Measurements from ENCODE around the gene PDGFA.
"Not testable (repeated sequence)": the region's sequence is repeated elsewhere in the genome, so short reads cannot be mapped to it uniquely, and the experiment has no call there.

PDGFA gene

DNA sequence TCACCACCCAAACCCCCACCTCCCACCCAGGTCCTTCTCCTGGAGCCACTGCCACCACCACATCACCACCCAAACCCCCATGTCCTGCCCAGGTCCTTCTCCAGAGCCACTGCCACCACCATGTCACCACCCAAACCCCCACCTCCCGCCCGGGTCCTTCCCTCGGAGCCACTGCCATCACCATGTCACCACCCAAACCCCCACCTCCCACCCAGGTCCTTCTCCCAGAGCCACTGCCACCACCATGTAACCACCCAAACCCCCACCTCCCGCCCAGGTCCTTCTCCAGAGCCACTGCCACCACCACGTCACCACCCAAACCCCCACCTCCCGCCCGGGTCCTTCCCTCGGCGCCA, 31.9 kb upstream of the PDGFA start:
- DNase-seq = not testable (repeated sequence)

DNA sequence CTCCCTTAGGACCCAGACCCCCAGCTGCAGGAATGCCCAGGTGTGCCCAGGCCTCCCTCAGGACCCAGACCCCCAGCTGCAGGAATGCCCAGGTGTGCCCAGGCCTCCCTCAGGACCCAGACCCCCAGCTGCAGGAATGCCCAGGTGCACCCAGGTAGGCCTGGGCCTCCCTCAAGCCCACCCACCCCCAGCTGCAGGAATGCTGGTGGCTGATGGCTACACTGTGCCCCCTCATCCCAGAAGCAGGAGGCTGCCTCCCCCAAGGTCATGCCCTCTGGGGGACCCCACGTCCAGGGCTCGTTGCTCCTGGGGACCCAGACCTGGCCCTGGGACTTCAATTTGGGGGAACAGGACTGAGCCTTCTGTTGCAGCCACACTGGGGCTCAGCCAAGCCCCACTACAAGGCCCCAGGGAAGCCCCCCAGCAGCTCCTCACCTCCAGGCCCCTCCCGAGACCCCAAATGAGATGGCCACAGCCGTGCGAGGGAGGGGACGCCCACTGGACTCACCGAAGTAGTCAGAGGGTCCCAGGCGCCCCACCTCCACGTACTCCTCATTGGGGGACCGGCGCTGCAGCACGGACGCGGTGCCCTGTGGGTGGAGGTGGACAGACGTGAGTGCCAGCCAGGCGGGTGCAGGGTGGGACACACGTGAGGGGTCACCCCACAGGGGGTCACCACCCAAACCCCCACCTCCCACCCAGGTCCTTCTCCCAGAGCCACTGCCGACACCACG, 31.4 kb upstream of the PDGFA start:
- DNase-seq = no peak

DNA sequence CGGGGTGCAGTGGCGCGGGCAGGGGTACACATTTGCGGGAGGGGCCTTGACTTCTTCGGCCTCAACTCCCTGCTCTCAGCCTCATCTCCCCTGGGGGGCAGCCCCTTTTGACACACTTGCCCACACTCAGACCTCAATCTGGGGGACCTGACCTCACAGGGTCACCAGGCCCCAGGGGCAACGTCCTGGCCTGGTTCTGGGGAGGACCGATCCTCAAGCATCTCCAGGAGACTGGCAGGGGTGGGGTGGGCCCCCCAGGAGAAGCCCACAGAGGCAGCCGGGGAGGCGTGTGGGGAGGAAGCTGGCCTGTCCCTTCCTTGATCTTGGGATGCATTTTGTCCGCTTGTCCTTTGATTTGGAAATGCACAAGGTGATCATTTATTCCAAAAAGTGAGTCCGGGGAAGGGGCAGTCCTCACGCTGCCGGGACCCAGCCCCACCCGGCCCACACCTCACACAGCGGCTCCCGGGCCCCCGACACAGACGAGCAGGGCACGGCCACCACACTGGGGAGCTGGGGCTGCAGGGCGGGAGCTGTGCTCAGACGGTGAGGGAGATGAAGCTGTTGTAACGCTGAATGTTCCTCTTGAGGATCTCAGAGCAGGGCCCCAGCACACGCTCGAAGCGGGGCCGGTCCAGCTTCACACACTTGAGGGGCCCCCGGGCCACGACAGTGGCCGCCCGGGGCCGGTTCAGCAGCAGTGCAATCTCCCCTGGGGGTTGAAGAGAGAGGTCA, 30.4 kb upstream of the PDGFA start:
- no peak for DNase-seq

DNA sequence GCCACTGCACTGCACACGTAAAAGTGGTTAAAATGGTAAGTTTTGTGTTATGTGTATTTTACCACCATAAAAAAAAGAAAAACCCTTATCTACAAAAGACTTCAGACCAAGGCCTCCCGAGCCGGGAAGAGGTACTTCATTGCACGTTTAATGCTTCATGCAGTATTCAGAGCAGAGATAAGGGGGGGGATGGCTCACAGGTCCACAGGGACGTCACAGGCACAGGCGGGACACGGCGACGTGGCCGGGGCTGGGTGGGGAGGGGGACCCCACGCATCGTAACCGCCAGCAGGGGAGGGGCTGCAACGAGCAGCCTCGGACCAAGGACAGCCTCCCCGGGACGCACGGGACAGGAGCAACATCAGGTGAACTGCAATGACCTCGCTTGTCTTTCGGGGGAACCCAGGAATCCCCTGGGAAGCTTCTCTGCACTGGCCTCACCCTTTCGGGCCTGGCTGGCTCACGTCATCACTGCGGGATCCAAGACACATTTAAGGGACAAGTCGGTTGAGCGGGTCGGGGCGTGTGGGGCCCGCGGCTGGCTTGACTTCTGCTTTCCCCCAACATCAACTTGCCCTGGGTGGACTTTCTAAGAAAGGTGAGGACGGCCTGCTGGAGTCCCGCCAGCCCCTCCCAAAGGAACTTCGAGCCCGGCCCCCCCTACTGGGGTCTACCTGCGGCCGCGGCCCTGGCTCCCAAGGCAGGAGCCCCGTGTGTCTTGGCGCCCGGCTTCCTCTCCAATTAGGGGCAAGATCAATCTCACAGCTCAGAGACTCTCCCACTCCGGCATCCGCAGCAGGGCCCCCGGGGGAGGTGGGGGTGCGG, 29.6 kb upstream of the PDGFA start:
- no peak for DNase-seq

DNA sequence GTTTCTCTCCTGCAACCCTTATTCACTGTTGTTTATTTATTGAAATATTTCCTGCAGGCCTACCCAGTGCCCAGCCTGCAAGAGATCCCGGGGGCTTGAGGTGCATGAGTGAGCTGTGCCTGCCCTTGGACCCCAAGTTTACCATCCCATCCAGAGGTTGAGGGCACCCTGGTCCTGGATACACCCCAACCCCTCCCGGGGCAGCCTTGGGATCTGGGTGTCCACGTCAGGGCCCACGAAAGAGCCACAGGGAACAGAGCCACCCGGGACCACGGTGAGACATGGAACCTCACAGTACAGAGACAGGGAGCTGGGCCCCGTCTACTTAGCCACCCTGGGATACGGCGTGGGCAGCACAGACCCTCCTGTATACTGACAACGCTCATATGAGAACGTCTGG, 28.8 kb upstream of the PDGFA start:
- no peak for DNase-seq

DNA sequence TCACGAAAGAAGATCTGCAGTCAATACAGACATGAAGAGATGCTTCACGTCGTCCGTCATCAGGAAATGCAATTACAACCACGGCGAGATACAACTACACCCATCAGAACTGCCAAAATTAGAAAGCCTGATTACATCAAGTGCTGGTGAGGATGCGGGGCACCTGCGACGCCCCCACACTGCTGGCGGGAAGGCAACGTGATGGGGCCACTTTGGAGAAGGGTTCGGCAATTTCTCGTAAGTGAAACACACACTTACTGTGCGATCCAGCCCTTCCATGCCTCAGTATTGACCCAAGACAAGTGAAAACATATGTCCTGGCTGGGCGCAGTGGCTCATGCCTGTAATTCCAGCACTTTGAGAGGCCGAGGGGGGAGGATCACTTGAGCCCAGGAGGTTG, 25.8 kb upstream of the PDGFA start:
- no peak for DNase-seq

DNA sequence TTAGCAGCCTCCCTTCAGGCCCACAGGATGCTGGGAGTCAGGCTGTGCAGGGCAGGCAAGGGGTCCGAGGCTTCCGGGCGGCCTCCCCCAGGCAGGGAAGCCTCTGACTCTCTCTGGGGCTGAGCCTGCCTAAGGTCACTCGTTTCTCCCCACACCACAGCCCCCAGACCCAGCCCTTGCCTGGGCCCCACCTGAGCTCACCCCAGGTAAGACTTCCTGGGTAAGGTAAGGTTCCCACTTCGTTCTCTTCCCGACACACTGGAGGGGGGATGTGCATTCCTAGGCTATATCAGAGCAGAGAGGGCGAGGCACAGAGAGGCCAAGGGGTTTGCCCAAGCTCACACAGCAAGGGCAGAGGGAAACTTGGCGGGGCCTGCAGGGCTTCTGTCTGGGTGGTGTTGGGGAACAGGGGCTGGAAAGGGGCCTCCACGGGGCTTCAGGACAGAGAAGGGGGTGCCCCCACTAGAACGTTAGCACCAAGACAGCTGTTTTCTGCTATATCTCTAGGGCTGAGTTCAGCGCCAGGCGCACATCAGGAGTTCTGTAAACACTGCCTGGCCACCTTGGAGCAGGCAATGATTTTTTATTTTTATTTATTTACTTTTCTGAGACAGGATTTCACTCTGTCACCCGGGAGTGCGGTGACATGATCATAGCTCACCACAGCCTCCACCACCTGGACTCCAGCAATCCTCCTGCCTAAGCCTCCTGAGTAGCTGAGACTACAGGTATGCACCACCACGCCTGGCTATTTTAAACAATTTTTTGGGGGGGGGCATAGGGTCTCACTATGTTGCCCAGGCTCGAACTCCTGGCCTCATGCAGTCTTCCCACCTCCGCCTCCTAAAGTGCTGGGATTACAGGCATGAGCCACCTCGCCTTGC, 24.9 kb upstream of the PDGFA start:
- no peak for DNase-seq

DNA sequence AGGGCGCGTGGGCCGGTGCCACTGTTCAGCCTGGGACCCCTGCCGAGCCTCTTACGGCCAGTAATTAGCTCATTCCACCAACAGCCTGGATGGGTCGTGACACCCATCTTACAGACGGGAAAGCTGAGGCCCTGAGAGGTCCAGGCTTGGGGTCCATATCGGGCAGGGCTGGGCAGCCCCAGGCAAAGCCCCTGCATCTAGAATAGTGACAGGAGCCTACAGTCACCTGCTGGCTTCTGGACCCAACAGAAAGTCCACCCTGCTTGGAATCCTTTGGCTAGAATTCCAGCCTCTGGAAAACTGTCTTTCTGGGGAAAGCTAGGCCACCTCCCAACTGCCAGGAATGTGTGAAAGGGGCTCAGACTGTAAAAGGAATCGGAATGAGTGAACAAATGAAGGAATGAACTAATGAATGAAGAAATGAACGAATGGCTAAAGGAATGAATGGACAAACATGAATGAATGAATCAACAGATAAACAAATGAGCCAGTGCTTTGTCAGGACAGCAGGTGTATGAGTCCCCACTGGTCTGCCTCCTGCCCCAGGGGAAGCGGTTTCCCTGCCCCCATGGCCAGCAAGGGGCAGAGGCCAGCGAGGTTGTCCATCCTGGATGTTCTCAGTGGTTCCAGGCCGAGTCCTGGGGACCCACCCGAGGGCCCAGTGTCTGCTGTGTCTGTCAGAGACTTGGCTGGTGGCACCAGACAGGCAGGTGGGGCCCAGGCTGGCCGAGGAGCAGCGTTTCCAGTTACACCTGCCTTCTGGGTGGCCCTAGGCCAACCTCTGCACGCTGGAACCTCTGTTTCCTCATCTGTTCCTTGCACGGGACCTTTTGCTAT, 24.1 kb upstream of the PDGFA start:
- DNase-seq = no peak

DNA sequence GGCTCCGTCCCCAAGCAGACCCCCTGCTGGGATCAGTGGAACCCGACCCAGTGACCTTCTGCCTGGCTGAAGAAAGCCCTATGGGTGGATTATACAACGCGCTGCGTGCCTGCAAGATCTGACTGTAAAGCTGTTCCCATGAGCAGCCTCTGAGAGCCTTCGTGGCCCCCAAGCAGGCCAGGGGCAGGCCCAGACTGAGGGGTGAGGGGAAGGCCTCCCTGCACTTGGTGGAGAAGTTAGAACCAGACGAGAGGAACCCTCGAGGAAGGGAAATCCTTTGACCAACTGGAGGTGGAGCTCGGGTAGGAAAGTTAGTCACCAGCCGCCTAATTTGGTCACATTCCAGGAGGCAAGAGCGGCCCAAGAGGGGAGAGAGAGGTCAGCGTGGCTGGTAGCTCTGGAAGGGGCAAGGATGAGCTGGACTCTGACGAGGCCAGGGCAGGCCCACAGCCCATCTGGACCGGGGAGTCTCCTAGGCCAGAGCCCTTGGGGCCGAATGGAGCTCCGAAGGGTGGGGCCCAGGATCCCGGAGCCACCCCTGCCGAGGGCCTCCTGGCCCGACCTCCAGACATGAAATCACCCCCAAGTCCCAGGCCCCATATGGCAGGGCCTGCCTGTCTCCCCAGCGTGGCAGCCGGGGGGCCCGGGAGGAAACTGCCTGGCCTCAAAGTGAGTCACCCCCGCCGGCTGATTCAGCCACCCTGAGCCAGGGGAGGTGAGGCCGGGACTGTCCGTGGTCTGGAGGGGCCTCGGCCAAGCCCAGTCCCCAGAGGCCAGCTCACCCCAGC, 23.3 kb upstream of the PDGFA start:
- DNase-seq = no peak

DNA sequence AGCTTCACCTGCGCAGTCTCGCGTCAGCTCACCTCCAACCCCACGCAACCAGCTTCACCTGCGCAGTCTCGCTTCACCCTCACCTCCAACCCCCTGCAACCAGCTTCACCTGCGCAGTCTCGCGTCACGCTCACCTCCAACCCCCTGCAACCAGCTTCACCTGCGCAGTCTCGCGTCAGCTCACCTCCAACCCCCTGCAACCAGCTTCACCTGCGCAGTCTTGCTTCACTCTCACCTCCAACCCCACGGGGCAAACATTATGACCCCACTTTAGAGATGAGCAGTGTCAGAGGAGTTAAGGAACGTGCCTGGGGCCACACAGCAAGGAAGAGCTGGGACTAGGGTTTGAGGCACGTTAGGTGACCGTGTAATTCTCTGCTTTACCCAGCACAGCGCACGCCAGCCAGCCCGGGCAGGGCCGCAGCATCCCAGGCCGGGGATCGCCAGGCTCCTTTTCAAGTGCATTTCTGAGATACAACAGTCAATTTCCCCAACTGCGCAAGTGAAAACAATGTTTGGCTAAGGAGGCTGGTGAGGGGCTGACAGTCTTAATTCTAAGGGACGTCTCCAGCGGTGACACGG, 22.6 kb upstream of the PDGFA start:
- DNase-seq = no peak

DNA sequence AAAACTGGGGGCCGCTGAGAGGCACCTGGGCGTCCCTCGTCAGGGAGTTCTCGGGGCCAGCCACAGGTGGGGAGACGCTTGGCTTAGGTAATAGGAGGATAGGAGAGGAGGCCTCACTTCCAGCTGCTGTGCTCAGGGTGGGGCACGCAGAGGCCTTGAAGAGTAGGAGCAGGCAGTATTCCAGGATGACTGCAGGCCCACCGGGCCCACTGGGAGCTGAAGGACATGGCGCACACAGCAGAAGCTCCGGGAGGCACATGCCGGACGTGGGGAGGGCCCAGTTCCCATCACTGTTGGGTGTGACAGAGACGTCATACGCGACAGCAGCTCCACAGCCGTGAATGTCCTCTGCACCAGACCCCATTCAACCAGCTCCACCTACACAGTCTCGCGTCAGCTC, 22.0 kb upstream of the PDGFA start:
- no peak for DNase-seq

DNA sequence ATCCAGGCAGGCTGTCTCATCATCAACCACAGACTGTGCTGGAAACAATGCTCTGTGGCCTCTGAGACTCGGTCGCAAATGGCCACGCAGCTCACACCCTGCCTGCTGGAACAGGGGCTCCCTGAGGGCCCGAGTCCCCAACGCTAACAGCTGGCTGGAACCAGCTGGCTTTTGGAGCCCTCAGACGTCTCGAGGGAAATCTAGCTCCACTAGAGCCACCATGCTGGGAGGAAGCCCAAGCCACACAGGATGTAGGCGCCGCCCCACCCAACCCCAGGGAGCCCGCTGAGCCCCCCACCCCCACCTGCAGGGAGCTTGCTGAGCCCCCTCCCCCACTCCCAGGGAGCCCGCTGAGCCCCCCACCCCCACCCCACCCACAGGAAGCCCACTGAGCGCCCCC, 21.4 kb upstream of the PDGFA start:
- no peak for DNase-seq

DNA sequence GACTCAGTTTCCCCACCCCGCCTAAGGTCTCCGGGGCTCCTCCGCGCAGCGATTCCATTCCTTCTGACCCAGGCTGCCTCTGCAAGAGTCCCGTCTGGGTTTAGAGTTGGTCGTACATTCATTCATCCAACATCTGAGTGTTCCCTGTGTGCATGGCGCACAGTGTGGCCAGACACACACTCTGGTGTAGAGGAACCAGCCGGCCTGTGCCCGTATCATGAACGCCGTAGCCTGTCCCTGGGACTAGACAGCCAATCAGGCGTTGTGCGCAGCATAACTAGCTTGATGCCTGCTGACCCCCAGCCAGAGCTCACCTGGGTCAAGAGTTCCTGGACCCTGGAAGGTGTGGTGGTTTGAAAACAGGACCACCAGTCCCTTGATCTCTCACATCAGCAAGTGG, 20.9 kb upstream of the PDGFA start:
- no peak for DNase-seq

DNA sequence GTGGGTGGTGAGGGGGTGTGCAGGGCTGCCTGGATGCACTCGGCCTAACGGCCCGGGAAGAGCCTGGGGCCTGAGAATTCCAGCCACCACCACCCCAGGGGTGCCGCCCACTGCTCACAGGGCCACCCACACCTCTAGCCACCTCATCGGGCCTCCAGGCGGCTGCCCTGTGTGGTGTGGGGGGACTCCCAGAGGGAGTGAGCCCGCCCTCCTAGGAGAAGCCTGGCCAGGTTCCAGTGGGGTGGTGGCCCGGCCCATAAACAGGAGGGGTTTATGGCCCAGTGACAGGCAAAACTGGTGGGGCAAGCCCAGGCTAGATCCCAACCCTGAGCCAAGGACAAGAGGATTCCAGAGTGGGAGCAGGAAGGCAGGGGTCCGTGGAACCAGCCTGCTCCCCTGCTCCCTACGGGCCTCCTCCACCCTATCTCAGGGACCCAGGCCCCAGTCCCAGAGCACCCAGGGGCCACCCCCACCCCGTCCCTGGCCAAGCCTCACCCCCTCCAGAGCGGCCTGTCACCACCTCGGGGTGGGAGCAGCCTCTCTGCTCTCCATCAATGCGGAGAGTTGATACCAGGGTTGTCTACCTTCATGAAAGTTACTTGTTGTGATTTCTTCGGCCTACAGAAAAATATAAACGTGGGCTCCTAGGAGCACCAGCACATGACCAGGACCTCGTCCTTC, 20.2 kb upstream of the PDGFA start:
- peak; percentile 47 for DNase-seq

DNA sequence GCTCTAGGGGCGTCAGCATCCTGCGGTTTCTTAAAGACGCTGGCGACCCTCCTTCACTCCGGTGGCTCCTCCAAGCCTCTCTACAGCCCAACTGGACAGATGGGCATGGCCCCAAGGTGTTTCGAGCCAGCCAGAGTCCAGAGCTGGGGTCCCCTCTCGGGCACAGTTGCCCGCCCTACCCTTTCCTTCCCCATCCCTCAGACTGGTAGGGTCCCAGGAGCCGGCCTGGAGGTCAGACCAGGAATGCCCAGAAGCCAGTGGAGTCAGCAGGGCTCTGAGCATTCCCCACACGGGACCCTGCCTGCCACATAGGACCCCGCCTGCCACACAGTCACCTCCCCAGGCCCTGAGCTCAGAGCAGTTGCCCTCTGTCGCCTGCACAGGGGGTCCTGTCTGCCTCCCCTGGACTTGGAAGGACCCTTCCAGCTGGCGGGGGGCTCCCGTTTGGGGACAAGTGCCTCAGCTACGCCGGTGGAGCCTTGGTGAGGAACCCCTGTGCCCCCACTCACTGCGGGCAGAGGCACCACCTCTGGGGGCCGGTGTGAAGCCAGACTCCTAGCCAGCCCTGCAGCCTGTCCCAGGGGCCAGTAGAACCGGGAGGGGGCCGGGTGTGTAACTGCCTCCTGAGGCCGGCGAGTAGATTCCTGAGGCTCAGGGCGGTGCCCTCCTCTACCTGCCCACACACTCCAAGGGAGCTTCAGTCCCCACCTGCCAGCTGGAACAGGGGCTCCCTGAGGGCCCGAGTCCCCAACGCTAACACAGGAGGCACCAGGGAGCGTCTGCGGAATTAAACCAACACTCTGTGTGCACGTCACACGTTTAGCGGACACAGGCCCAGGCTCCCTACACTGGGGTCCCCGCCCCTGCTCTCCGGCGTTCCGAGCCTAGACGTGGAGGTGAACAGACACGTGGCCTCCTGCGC, 19.4 kb upstream of the PDGFA start:
- DNase-seq = no peak

DNA sequence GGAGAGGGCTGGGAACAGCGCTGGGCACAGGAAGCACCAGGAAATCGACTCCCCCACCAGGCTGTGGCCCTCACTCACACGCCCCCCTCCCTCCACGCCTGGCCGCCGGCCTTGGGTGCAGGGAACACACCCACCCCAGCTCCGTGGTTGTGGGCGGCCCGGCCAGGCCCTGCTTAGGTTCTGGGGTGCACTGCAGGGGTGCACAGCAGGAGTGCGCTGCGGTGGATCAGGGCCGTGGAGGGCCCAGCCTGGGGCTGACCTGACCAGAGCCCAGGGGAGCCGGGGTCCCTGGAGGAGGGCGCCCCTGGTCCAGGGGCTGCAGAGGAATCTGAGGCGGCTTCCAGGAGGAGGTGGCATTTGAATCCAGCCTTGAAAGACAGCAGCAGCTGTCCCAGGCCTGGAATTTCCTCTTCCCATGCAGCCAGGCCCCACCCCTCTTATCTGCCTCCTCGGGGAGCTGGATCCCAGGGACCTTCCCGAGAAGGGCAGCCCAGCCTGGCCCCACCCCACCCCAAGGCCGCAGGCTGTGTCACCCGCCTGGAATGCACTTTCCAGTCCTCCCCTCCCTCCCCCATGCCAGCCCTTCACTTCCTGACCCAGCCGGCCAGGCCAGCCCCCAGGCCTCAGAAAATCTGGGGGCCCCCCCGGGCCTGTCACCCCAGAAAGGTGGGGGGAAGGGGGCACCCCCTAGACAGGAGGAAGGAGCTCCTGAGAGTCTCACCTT, 18.4 kb upstream of the PDGFA start:
- no peak for DNase-seq

DNA sequence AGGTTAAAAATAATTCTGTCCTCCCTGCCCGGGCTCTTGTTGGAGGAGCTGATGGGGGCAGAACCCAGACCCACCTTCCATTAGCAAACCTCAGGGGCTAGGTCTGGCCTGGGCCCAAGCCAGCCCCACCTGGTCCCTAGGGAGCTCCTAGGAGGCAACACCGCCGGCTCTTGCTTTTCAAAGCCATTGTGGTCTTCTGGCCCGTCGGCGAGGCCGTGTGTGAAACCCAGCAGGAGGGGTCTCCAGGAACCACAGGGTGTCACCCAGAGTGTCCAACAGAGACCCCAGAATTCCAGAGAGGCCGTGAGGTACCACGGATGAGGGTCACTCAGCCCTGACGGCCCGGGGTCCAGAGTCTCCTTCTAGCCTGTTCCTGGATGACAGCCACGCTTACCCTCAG, 16.6 kb upstream of the PDGFA start:
- no peak for DNase-seq

DNA sequence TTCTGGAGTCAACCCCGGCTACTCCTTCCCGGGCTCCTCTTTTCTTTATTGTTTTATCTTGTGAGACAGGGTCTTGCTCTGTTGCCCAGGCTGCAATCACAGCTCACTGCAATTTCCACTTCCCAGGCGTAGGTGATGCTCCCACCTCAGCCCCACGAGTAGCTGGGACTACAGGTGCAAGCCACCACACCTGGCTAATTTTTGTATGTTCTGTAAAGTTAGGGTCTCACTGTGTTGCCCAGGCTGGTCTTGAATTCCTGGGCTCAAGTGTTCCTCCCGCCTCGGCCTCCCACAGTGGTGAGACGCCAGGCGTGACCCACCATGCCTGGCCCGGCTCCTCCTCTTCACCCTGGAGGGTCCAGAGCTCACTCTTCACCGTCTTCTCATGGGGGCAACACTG, 15.3 kb upstream of the PDGFA start:
- DNase-seq = no peak
